GM12878 (cell line): Measurements from ENCODE around the gene SFXN2. TPM values are rescaled to one million over a fixed set of nuclear protein-coding genes. Genes with fewer than 3 reads are reported as not detected.

Source experiments
- ATAC-seq: fragments of 200-7000 bp; cut with Tn5 transposase; 3 replicates; pipeline ENCODE4 v1.9.1; 2020; ENCODE audit warnings: mild to moderate bottlenecking, moderate library complexity
- BruUV-seq: library from RNA; stranded (reverse); fragments of 400-500 nt; replicated peaks from 2 replicates; lab custom pipeline; 2021; lab: Mats Ljungman, UMichigan
- CTCF ChIA-PET: fragments of 300-600 bp; sonication (Branson Sonifier 250); formaldehyde crosslinking; extraction: SDS; loops from one replicate; lab custom pipeline; 2021; ENCODE audit warnings: inconsistent platforms; lab: Yijun Ruan, JAX
- POLR2A ChIA-PET: fragments of 350-600 bp; formaldehyde crosslinking; extraction: SDS; loops from one replicate; lab custom pipeline; 2021; ENCODE audit warnings: inconsistent platforms; lab: Charles Lee
- RAD21 ChIA-PET: fragments of 300-600 bp; sonication (Branson Sonifier 250); formaldehyde crosslinking; loops from one replicate; lab custom pipeline; 2023; ENCODE audit warnings: antibody characterized with exemption; ENCODE audit not compliant: unreplicated experiment; lab: Charles Lee
- SMC1A ChIA-PET: fragments of 300-600 bp; sonication (Branson Sonifier 250); formaldehyde crosslinking; loops from one replicate; lab custom pipeline; 2023; ENCODE audit not compliant: unreplicated experiment, uncharacterized antibody; lab: Charles Lee
- DNase-seq: peaks from one replicate; pipeline ENCODE4 v3.0.0-alpha.2; 2011; ENCODE audit warnings: low read depth, low spot score
- FAIRE-seq: peaks from 3 replicates; lab custom pipeline; 2011; peaks lifted over from hg19 to GRCh38; lab: Jason Lieb, UNC
- H2AFZ ChIP-seq: 2 replicates; pipeline ENCODE4 v1.6.0; 2011; ENCODE audit warnings: low read depth, low read length, control low read depth; ENCODE audit not compliant: control insufficient read depth
- H3K27ac ChIP-seq: 2 replicates; pipeline ENCODE4 v1.5.1; 2011; ENCODE audit warnings: control low read depth; ENCODE audit not compliant: control insufficient read depth, insufficient read depth
- H3K27me3 ChIP-seq, 2 experiments: replicated peaks in 1 of 2; 2 replicates each; pipeline versions ENCODE4 v1.6.0 to v1.6.1; 2011; ENCODE audit warnings: low read length in 1 of 2; ENCODE audit not compliant: control insufficient read depth in 2 of 2, insufficient read depth in 2 of 2
- H3K36me3 ChIP-seq, 2 experiments: 2 replicates each; pipeline ENCODE4 v1.5.1; 2011; ENCODE audit warnings: low read length in 1 of 2; ENCODE audit not compliant: control insufficient read depth in 2 of 2, insufficient read depth in 2 of 2
- H3K4me1 ChIP-seq: 2 replicates; pipeline ENCODE4 v1.6.1; 2011; ENCODE audit warnings: mild to moderate bottlenecking, low read length, moderate library complexity, mixed read lengths; ENCODE audit not compliant: control insufficient read depth, insufficient read depth
- H3K4me2 ChIP-seq: 2 replicates; pipeline ENCODE4 v1.6.0; 2011; ENCODE audit warnings: control low read depth; ENCODE audit not compliant: control insufficient read depth, insufficient read depth
- H3K4me3 ChIP-seq: fragments of 200-600 bp; sonication (generic); 2 replicates; pipeline ENCODE4 v1.5.1; 2016
- H3K79me2 ChIP-seq: 2 replicates; pipeline ENCODE4 v1.6.0; 2011; ENCODE audit warnings: low read length; ENCODE audit not compliant: control insufficient read depth, insufficient read depth
- H3K9ac ChIP-seq: 2 replicates; pipeline ENCODE4 v1.8.0; 2011; ENCODE audit warnings: low read length, control low read depth, mixed read lengths; ENCODE audit not compliant: control insufficient read depth, insufficient read depth
- H3K9me3 ChIP-seq: replicated peaks from 3 replicates; pipeline ENCODE4 v1.5.1; 2011; ENCODE audit warnings: mild to moderate bottlenecking, low read length; ENCODE audit not compliant: control insufficient read depth, insufficient read depth
- H4K20me1 ChIP-seq: 2 replicates; pipeline ENCODE4 v1.6.0; 2011; ENCODE audit not compliant: control insufficient read depth, insufficient read depth
- ASH2L ChIP-seq: fragments of 300-600, 200-600 bp; sonication (generic); IDR thresholded peaks from 2 replicates; pipeline ENCODE4 v1.6.1; 2017; ENCODE audit warnings: low read depth, mild to moderate bottlenecking, borderline replicate concordance
- CHD1 ChIP-seq: IDR thresholded peaks from 2 replicates; pipeline ENCODE4 v1.6.1; 2012; ENCODE audit warnings: low read depth, low read length, improper control_type of control experiment
- EZH2 ChIP-seq: IDR thresholded peaks from 2 replicates; pipeline ENCODE4 v1.6.1; 2012; ENCODE audit warnings: low read depth, mild to moderate bottlenecking, control low read depth, inconsistent platforms, low read length, borderline replicate concordance; ENCODE audit not compliant: control insufficient read depth
- IKZF1 ChIP-seq: fragments of 450-650 bp; conservative IDR thresholded peaks from 2 replicates; pipeline ENCODE4 v1.6.1; 2017; ENCODE audit warnings: antibody characterized with exemption, mild to moderate bottlenecking
- IRF4 ChIP-seq: IDR thresholded peaks from 2 replicates; pipeline ENCODE4 v1.6.1; 2011; ENCODE audit warnings: low read depth, low read length
- MXI1 ChIP-seq: fragments of 150-350 bp; IDR thresholded peaks from 2 replicates; pipeline ENCODE4 v1.6.1; 2011; ENCODE audit warnings: low read depth, mild to moderate bottlenecking, inconsistent platforms, low read length, improper control_type of control experiment
- PML ChIP-seq: IDR thresholded peaks from 2 replicates; pipeline ENCODE4 v1.6.1; 2012; ENCODE audit warnings: low read length, inconsistent platforms
- POLR2AphosphoS5 ChIP-seq: IDR thresholded peaks from 2 replicates; pipeline ENCODE4 v1.6.1; 2011; ENCODE audit warnings: mild to moderate bottlenecking, low read length, inconsistent platforms
- RFX5 ChIP-seq: IDR thresholded peaks from 2 replicates; pipeline ENCODE4 v1.6.1; 2011; ENCODE audit warnings: low read depth, low read length, improper control_type of control experiment
- TCF7 ChIP-seq: IDR thresholded peaks from 2 replicates; pipeline ENCODE4 v1.6.1; 2014; ENCODE audit warnings: antibody characterized with exemption, borderline replicate concordance
- WRNIP1 ChIP-seq: IDR thresholded peaks from 2 replicates; pipeline ENCODE4 v1.6.1; 2011; ENCODE audit warnings: low read depth, low read length, improper control_type of control experiment, borderline replicate concordance
- WGBS: methylation state at CpG from one replicate; pipeline ENCODE4 v1.1.6; 2016; ENCODE audit warnings: low lambda C conversion rate; ENCODE audit not compliant: insufficient replicate concordance, insufficient coverage; ENCODE audit errors: missing lambda C conversion rate; 5-methylcytosine and 5-hydroxymethylcytosine counted together
- in situ Hi-C: fragments of 300-500 bp; cut with MboI; formaldehyde crosslinking; loops from 9 replicates; pipeline ENCODE4 v1.14.3; 2018; ENCODE audit warnings: mixed read lengths
- intact Hi-C: fragments of 100-400 bp; cut with micrococcal nuclease; formaldehyde crosslinking; loops from one replicate; pipeline ENCODE4 v1.14.2; 2022; ENCODE audit not compliant: unreplicated experiment
- polyA plus RNA-seq, 11 experiments: library from polyadenylated mRNA; depleted of rRNA in 4 of 11; unstranded in 6 of 11; stranded (reverse) in 5 of 11; fragments of >200 nt; fragmentation: Nextera tagmentation in 4 of 11; fragmentation: Illumina TruSeq in 1 of 11; extraction: Ambion mirVana in 4 of 11; extraction: Trizol in 1 of 11; gene quantifications; 1 replicate in 1 of 11; 2 replicates in 10 of 11; pipeline versions ENCODE4 v1.2.1 to v1.2.3, GENCODE V29; 2011 to 2016; ENCODE audit warnings: inconsistent platforms in 2 of 11, missing spikeins in 2 of 11, low read depth in 1 of 11
- total RNA-seq, 4 experiments: library from RNA; depleted of rRNA in 3 of 4; stranded (reverse); fragments of >200 nt in 3 of 4; fragmentation: Illumina TruSeq in 1 of 4; extraction: Trizol in 1 of 4; gene quantifications; 2 replicates each; pipeline versions ENCODE4 v1.2.1 to v1.2.3, GENCODE V29; 2013 to 2021
- TF ChIP-seq, protein P1 (sequence below): IDR thresholded peaks from 2 replicates; pipeline ENCODE4 v1.6.1; 2011; ENCODE audit warnings: mild to moderate bottlenecking, low read depth, low read length, moderate library complexity; ENCODE audit not compliant: insufficient replicate concordance

SFXN2 gene
- total and polyA plus RNA-seq, 10 of the 15 experiments (the other 5 are each of a cell fraction or from before 2014, with no cell fraction given): 8.8 to 22.5 (median 18.5) TPM

DNA sequence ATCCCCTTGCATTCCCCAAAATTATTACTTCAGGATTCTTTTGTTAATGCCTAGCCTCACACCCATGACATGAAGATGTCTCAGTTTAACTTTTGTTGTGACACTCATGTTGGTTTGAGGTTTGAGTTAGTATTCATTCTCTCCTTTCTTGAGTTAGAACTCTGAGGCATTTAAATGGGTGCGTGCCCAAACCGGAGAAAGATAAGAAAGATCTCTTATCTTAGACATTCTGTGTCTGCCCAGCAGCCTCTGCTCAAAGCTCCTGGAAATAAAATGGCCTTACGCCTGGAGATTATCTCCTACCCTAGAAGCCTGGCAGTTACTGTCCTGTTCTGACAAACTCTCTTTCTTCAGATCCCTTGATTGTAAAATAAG, 55.7 kb downstream of the SFXN2 start:
- RAD21 ChIA-PET: no interaction called here
- no peak overlapping the region for H3K9ac ChIP-seq
- CTCF ChIA-PET: no interaction called here
- peaks cover 22% of the 10 kb centered on the region for H3K4me1 ChIP-seq
- no peaks in the 10 kb centered on the region for H3K27me3 ChIP-seq
- no peak overlapping the region for H2AFZ ChIP-seq
- SMC1A ChIA-PET: no interaction called here
- H4K20me1 ChIP-seq: no peaks in the 10 kb centered on the region
- no peak for ATAC-seq
- intact Hi-C loops (no loop called here), in situ Hi-C loops (no loop called here)
- POLR2A ChIA-PET: interaction anchor here (0.9 kb wide), 1 partner anchor 55 kb away, joined by 3 read pairs; no protein-coding TSS in a partner anchor
- peaks cover 9% of the 10 kb centered on the region for H3K79me2 ChIP-seq
- H3K36me3 ChIP-seq: peaks cover 0 to 1% of the 10 kb centered on the region in 2 experiments; a peak in 2 of 4 replicates
- no peak overlapping the region for H3K4me2 ChIP-seq
- no peak for FAIRE-seq
- no peak overlapping the region for H3K4me3 ChIP-seq
- no TSS peak for BruUV-seq
- TF ChIP-seq RFX5: no peak
- TF ChIP-seq IKZF1: no peak
- TF ChIP-seq, protein P1, sequence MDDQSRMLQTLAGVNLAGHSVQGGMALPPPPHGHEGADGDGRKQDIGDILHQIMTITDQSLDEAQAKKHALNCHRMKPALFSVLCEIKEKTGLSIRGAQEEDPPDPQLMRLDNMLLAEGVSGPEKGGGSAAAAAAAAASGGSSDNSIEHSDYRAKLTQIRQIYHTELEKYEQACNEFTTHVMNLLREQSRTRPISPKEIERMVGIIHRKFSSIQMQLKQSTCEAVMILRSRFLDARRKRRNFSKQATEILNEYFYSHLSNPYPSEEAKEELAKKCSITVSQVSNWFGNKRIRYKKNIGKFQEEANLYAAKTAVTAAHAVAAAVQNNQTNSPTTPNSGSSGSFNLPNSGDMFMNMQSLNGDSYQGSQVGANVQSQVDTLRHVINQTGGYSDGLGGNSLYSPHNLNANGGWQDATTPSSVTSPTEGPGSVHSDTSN: no peak
- no peak for TF ChIP-seq EZH2
- TF ChIP-seq POLR2AphosphoS5: no peak
- no peak for TF ChIP-seq TCF7
- TF ChIP-seq IRF4: no peak
- TF ChIP-seq MXI1: no peak
- TF ChIP-seq CHD1: no peak
- TF ChIP-seq ASH2L: no peak
- no peak for TF ChIP-seq PML
- TF ChIP-seq WRNIP1: no peak
- H3K9me3 ChIP-seq: no peaks in the 10 kb centered on the region
- WGBS: 97% methylated on average over 3 of the region's 3 CpGs
- no peak overlapping the region for H3K27ac ChIP-seq
- no peak for DNase-seq
